Measurements from ENCODE around the gene CASK.

Gene CASK

GRCh38 chrX:41923211-41923977, at the start of gene CASK:
TSS of gene CASK (minus strand) at chrX:41923554. CDS start at chrX:41922988, 566 bp downstream.
- peak; percentile 93 for DNase-seq

- DNase-seq, result no peak
Observed at GRCh38 chrX:41971346-41971745, 48.0 kb upstream of the CASK start.

DNA sequence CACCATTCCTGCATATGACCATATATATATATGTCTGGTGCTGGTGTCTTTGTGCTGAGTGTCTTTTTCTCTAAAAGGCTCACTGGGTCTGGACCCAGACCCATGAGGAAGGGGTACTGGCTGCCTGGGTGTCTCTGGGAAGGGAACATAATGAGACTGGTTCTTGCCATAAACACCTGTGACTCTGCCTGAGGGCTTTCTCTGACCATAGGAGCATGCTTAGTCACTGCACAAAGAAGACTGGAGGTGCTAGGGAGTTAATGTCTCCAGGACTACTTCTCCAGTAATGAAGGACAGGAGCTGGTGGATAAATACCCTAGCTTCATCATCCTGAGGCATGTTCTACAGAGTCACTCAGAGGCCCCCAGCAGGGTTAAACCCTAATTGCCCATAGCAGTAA, 47.1 kb upstream of the CASK start:
- DNase-seq, result no peak

DNA sequence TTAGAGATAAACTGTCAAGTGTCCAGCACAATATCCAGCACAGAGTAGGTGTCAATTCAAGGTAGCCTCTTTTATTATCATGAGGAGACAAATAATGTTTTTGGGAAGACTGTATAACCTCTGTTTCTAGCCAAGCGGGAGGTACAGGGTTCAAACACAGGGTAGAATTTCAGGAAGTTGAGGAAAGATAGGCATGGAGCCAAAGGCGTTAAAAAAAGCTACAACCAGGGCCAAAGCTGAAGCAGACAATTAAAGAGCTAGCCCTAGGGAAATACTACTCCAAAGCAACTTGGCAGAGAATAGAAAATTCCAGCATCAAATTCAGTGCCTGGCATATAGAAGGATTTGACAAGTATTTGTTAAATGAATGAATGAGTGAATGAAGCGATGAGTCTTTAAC, 40.0 kb upstream of the CASK start:
- DNase-seq, result no peak

GRCh38 chrX:41960142-41960541, 36.8 kb upstream of the CASK start:
- no peak for DNase-seq

DNA sequence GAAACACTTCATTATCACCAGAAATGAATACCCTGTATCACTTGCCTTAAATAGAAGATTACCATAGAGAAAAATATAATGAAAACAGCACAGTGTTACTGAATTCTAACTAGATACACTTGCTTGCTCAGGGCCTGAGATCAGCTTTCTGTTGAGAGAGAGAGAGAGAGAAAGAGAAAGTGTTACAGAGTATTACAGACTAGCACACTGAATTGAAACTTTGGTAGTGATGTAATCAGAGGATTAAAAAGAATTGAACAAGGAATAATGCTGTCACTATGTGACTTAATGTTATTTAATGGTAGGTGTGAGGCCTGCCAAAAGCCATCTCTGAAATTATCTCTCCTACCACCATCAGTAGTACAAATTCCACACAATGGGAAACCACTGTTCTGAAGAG, 35.5 kb upstream of the CASK start:
- DNase-seq, result no peak

DNA sequence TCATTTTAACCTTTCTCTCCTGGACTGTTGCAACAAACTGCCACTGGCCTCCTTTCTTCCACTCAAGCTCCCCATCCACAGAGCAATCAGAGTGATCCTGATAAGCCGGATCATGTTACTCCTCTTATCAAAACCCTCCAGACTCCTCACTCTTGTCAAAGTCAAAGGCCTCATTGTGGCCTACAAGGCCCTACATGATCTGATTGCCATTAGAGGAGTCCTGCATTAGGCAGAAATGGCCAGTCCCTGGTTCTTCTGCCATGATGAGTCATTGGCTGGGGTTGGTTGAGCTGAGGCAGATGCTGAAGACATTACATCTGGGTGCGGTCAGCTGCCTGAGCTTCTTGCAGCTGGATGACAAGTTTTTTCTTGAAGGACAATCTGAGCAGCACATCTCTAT, 32.7 kb upstream of the CASK start:
- DNase-seq, result no peak

DNA sequence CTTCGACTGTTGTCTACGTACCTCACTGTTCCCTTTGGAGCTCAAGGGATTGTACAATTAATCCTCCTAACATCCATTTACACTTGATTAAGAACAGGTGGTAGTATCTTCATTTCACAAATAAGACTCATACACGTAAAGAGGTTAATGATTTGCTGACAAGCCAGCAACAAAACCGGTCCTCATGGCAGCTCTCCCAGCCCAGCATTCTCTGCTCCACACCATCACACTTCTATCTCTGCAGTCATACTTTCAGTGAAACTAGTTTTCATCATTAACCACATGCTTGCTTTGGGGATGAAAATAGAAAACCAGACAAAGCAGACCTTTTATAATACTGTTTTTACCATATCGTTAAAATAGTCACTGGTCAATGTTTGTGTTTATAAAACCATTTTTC, 28.7 kb upstream of the CASK start:
- DNase-seq, result no peak

- DNase-seq, result no peak
Observed at GRCh38 chrX:41946989-41947612, 23.7 kb upstream of the CASK start.

DNA sequence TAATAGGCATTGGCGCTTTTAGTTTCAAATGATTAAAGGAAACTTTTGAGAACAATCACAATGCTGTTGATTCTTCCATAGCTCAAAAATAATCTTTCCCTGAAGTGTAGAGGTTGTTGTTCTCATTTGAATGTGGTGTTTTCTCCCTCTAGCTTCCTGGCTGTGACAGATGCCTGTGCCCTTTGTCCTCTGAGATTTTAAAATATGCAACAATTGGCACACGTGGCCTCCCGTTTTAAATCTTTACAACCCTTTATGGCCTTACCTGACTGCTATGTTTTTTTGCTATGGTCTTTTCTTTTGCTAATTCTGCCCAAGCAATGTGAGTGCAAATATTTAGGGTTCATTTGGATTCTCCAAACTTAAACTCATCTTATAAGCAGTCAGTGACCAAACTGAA, 22.9 kb upstream of the CASK start:
- no peak for DNase-seq

DNA sequence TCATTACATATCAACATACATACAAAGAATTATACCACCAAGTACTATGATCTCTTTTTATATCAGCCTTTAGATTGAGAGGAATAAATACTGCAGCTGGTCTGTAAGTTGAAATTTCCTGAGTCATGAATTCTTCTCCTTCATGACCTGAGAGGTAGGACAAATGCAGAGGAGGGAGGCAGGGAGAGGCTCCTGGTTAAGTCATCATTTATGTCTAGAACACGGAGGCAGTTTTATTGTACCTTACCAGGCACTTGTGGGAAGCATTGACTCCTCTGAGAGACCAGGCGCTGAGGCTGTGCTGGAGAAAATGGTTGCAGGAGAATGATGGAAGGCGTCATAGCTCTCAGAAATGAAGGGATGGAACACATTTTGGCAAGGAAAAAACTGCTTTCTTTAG, 12.5 kb upstream of the CASK start:
- DNase-seq, result no peak

DNA sequence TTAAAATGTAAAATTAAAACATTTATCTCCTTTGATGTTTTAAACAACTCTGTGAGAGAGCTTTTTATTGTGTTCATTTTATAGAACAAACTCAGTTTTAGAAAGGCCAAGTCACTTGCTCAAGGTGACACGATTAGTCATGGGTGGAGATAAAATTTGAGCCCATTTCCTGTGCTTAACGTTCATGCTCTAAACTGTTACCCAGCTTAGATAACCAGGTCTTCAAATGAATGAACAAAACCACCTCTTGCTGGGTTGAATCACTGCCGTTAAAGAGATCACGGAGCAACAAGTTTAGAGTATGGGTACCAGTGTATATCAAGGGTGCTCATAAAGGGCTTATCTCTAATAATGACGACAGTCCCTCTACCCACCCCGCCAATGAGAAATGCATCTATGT, 10.2 kb upstream of the CASK start:
- DNase-seq, result no peak

DNA sequence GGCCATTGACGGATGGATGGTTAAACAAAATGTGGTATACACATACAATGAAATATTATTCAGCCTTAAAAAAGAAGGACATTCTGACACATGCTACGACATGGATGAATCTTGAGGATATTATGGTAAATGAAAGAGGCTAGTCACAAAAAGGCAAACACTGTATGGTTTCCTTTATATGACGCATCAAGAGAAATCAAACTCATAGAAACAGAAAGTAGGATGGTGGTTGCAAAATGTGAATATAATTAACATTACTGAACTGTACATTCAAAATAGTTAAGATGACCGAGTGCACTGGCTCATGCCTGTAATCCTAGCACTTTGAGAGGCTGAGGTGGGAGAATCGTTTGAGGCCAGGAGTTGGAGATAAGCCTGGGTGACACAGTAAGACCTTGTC, 9.5 kb upstream of the CASK start:
- no peak for DNase-seq

- DNase-seq, result no peak
Observed at GRCh38 chrX:41931591-41931990, 8.2 kb upstream of the CASK start.

DNA sequence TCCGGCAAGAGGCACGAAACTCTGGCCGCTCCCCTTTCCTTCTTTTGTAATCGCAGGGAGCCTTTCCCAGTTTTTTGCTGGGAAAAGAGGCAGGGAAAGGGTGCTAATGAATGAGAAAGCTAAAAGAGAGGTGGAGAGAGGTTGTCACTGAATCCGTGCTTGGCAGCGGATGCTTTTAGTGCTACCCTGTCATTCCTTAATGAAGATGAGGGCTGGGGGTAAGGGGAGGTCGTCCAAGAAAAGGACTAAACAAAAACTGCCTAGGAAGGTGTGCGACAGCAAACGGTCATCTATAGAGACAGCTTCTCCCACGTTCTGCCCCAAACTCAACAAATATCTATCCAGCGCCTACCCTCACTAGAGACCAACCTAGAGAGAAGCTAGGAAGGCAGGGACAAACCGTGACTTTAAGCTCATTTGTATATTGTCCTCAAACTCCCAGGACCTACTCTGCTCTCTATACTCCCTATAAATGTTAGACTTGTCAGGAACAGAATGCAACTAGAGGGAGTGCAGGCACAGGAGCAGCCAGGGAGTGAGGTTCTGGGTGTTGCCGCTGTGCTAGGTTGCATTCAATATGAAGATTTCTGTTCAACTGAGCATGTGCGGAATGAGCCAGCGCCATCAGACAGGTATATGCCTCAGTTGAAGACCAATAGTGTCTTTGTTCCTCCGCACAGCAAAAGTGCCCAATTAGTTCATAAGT, 777 bp upstream of the CASK start:
- DNase-seq, result peak; percentile 43

GRCh38 chrX:41922431-41923151, 763 bp downstream of the CASK start:
- peak; percentile 34 for DNase-seq

GRCh38 chrX:41921492-41922430, 1.6 kb downstream of the CASK start:
- peak; percentile 21 for DNase-seq

DNA sequence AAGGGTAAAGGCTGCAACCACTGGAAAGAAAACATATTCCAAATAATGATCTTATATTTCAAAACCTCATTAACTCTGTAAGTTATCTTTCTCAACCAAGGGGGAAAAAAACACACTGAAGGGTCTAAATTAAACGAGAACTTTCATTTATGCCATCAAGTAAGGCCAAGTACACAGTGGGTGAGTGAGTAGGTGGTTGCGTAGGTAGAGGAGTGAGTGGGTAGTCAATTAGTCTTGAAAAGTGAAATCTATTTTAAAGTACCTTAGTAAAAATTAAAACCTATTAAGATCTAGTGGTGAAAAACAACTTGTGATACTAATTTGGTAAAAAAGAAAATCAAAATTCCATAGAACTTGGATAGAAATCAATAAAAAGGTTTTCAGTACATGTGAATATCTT, 3.5 kb downstream of the CASK start:
- DNase-seq, result no peak

DNA sequence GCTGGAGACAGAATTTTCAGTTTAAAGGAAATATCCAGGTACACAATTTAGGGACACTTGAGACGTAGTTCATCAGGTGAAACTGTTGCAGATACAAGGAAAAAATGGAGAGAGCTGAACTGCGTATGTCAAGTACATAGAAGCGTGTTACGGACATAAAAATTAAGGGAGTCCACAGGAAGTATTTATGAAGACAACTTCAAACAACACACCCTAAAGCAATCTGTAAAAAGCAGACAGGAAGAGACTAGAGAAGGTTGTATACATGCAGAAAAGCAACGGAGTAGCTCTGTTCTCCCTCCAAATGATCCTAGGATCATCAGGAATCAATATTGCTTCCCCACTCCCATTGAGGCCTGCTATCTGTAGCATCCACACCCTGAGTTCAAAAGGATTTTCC, 5.8 kb downstream of the CASK start:
- DNase-seq, result no peak

GRCh38 chrX:41913476-41913875, 9.9 kb downstream of the CASK start:
- DNase-seq, result no peak

- DNase-seq, result no peak
Observed at GRCh38 chrX:41912923-41913322, 10.4 kb downstream of the CASK start.

DNA sequence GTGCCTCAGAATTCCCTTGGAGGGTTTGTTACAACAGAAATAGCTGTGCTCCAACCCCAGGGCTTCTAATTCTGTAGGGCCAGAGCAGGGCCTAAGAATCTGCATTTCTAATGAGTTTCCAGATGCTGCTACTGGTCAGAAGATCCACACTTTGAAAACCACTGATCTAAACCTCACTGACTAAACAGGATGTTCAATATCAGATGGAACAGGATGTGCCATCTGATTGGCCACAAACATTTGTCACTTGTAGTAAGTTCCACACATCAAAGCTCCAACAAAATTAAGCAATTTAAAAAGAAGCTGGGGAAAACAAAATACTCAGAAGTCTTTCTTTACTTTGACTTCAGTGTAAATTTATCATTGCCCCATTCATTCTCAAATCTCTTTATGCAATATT, 14.3 kb downstream of the CASK start:
- DNase-seq, result no peak

Data from NCI-H345 (cell line).